Ovary (tissue), 9 donors: Measurements from ENCODE around the gene LPAR2. TPM values are rescaled to one million over a fixed set of nuclear protein-coding genes. Genes with fewer than 3 reads are reported as not detected.

Experiments
- DNase-seq, 5 donors: peaks; one replicate each; pipeline ENCODE4 v3.0.0-alpha.2; 2019 to 2020
- H3K27ac ChIP-seq, 2 donors: fragments of 200-600 bp; one replicate each; pipeline versions ENCODE4 v1.5.1 to v1.8.0; 2019 to 2022
- H3K27me3 ChIP-seq: fragments of 200-600 bp; one replicate; pipeline ENCODE4 v1.8.0; 2022
- H3K36me3 ChIP-seq: fragments of 200-600 bp; sonication (generic); one replicate; pipeline ENCODE4 v1.5.1; 2019
- H3K4me1 ChIP-seq: one replicate; pipeline ENCODE4 v1.8.1; 2013; ENCODE audit warnings: mild to moderate bottlenecking, moderate library complexity; ENCODE audit not compliant: insufficient read depth
- H3K4me3 ChIP-seq: fragments of 200-600 bp; sonication (generic); one replicate; pipeline ENCODE4 v1.5.1; 2017
- H3K9me3 ChIP-seq, 2 donors: fragments of 200-600 bp in 1 of 2; sonication (generic) in 1 of 2; one replicate each; pipeline versions ENCODE4 v1.5.1 to v1.8.1; 2013 to 2019; ENCODE audit warnings: mild to moderate bottlenecking in 1 of 2, moderate library complexity in 1 of 2
- EP300 ChIP-seq: sonication (generic); formaldehyde crosslinking; IDR thresholded peaks from one replicate; pipeline ENCODE4 v1.6.1; 2017; ENCODE audit warnings: antibody characterized with exemption
- POLR2A ChIP-seq: fragments of 450-650 bp; IDR thresholded peaks from one replicate; pipeline ENCODE4 v1.6.1; 2017; ENCODE audit warnings: antibody characterized with exemption, mild to moderate bottlenecking, moderate library complexity
- WGBS, 3 donors: extraction: QIAGEN DNeasy Blood & Tissue Kit in 1 of 3; methylation state at CpG; one replicate each; pipeline versions ENCODE4 v1.1.5 to v1.1.7; 2013 to 2017; 5-methylcytosine and 5-hydroxymethylcytosine counted together
- intact Hi-C, 4 donors: fragments of 100-400 bp; cut with DNase I; formaldehyde crosslinking; loops; one replicate each; pipeline versions ENCODE4 v1.11.0 to v1.15.1; 2022 to 2023
- polyA plus RNA-seq, 2 donors: library from polyadenylated mRNA; stranded (reverse); fragments of 200-250 nt in 1 of 2; fragments of 350-450 nt in 1 of 2; fragmentation: Illumina TruSeq in 1 of 2; extraction: RNeasy Lipid Tissue Mini Kit (QIAGEN cat#74804) in 1 of 2; gene quantifications; one replicate each; pipeline ENCODE4 v1.2.3, GENCODE V29; 2013 to 2014
- total RNA-seq, 7 donors: library from RNA; depleted of rRNA in 2 of 7; stranded (reverse); fragments of >200 nt in 2 of 7; fragmentation: NEBNext Ultra II Directional in 3 of 7; extraction: Animal tissue kit (Norgen Biotek cat#: 25700) in 3 of 7; gene quantifications; one replicate each; pipeline versions ENCODE4 v1.1.0 to v1.2.4, GENCODE V29; 2016 to 2023
- TF ChIP-seq, protein P1 (sequence below), 3 donors: fragments of 450-650 bp in 2 of 3; fragments of 200-600 bp in 1 of 3; IDR thresholded peaks; one replicate each; pipeline versions ENCODE4 v1.5.1 to v1.8.0; 2016 to 2022; ENCODE audit warnings: antibody characterized with exemption in 3 of 3, mild to moderate bottlenecking in 1 of 3
- donor health status: DM: no; HTN: no; CAD: no; lungs with moderate emphysema.
- donor health status: DM: no; HTN: no; CAD: no.
- donor health status: Bipolar disorder and iron deficiency.
- donor health status: DM: yes; HTN: yes; CAD: no.
- donor health status: DM: no; HTN: no; CAD: no.
- donor health status: DM: yes; HTN: yes; CAD: no.

Gene LPAR2
- total and polyA plus RNA-seq, 9 donors, result 3.2 to 17.0 (median 7.3) TPM

- WGBS, 3 donors, result 89 to 93% (median 89%) methylated on average over 22 of the region's 22 CpGs
- H3K4me1 ChIP-seq, result no peaks in the 10 kb centered on the region
- H3K36me3 ChIP-seq, result no peaks in the 10 kb centered on the region
- no peak overlapping the region for H3K27ac ChIP-seq
- no peak overlapping the region for H3K4me3 ChIP-seq
- no peaks in the 10 kb centered on the region for H3K27me3 ChIP-seq
- no peaks in the 10 kb centered on the region for H3K9me3 ChIP-seq
- TF ChIP-seq POLR2A (no peak), EP300 (no peak)
- TF ChIP-seq, protein P1, sequence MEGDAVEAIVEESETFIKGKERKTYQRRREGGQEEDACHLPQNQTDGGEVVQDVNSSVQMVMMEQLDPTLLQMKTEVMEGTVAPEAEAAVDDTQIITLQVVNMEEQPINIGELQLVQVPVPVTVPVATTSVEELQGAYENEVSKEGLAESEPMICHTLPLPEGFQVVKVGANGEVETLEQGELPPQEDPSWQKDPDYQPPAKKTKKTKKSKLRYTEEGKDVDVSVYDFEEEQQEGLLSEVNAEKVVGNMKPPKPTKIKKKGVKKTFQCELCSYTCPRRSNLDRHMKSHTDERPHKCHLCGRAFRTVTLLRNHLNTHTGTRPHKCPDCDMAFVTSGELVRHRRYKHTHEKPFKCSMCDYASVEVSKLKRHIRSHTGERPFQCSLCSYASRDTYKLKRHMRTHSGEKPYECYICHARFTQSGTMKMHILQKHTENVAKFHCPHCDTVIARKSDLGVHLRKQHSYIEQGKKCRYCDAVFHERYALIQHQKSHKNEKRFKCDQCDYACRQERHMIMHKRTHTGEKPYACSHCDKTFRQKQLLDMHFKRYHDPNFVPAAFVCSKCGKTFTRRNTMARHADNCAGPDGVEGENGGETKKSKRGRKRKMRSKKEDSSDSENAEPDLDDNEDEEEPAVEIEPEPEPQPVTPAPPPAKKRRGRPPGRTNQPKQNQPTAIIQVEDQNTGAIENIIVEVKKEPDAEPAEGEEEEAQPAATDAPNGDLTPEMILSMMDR (IDR thresholded peaks at IDR 0.05), result no peak
- intact Hi-C loops, result no loop called here
- peak in 1 of 5 donors; percentile 15 for DNase-seq
Measured at GRCh38 chr19:19655051-19655594, 27.1 kb upstream of the LPAR2 start.

GRCh38 chr19:19654441-19654840 is 26.4 kb upstream of the LPAR2 start:
- no peak for DNase-seq
- H3K4me3 ChIP-seq, result no peak overlapping the region
- no peaks in the 10 kb centered on the region for H3K27me3 ChIP-seq
- no peaks in the 10 kb centered on the region for H3K4me1 ChIP-seq
- H3K27ac ChIP-seq, result no peak overlapping the region
- WGBS, 3 donors, result 70 to 82% (median 78%) methylated on average over 13 to 15 of the region's 15 CpGs
- H3K36me3 ChIP-seq, result no peaks in the 10 kb centered on the region
- intact Hi-C loops, result no loop called here
- TF ChIP-seq EP300 (no peak), POLR2A (no peak)
- TF ChIP-seq, protein P1 (IDR thresholded peaks at IDR 0.05), result no peak
- H3K9me3 ChIP-seq, result no peaks in the 10 kb centered on the region

DNA sequence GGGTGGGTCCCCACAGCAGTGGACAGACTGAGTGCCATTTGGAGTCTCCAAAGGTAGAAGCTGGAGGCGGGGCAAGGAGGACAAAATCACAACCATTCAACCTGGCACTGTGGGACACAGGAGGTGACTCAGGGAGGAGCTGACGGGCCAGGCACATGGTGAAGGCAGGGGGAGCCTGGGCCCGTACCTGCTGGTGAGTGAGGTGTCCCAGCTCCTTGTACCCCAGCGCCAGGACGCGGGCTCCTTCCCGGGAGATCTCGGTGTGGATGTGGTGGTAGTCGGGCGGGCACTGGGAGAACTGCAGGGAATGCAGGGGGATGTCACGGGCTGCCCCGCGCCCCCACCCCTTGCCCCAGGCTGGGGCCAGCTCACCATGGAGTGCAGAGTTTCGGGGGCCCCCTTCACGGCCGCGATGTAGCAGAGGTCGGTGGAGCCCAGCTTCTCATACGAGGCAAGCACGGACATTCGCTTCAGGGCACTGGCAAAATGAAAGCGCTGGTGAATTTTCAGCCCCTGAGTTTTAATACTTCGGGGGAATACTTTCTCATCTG is 25.7 kb upstream of the LPAR2 start:
- TF ChIP-seq POLR2A (no peak), EP300 (no peak)
- TF ChIP-seq, protein P1 (IDR thresholded peaks at IDR 0.05), result no peak

DNA sequence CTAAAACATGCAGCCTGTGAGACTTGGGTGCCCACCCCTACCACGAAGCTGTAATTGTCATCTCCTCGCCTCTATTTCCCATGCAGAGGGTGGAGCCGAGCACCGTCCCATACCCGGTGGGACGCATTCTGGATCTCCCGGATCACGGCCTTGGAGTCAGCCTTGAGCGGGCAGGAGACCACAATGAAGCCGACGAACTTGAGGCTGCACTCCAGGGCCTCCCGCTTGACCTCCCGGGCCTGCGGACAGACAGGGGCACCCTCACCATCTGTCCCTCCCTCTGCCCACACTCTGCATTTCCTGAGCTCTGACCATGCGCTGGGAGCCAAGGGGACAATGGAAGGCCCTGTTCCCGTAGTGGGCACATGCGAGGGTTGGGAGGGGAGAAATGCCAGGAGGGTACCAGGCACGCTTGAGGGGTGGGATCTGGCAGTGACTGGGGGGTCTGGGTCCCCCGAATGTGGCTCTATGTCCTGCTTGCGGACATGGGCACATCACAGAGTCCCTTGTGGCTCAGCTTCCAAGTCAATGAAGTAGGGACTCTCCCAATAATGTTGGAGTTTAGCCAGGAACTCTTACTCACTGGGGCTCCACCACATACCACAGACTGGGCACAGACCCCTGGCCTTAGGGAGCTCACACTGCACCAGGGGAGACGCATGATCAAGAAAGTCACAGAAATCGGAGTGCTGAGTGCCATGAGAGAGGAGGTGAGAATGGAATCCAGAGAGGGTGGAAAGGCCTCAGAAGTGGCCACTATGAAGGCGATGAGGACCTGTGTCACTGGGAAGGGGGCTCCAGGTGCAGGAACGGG is 24.7 kb upstream of the LPAR2 start:
- Histone ChIP-seq H3K4me1 (no peaks in the 10 kb centered on the region), H3K27me3 (no peaks in the 10 kb centered on the region), H3K36me3 (no peaks in the 10 kb centered on the region), H3K9me3 (no peaks in the 10 kb centered on the region), H3K27ac (no peak overlapping the region), H3K4me3 (no peak overlapping the region)
- DNase-seq, result no peak
- TF ChIP-seq, protein P1 (IDR thresholded peaks at IDR 0.05), result no peak
- no peak for TF ChIP-seq POLR2A
- TF ChIP-seq EP300, result no peak
- 87 to 93% (median 88%) methylated on average over 24 of the region's 24 CpGs for WGBS, 3 donors
- intact Hi-C loops, result no loop called here

More for the DNA sequence above, 25.7 kb upstream of the LPAR2 start:
- DNase-seq, result no peak
- Histone ChIP-seq H3K27me3 (no peaks in the 10 kb centered on the region), H3K4me1 (no peaks in the 10 kb centered on the region), H3K4me3 (no peak overlapping the region), H3K27ac (no peak overlapping the region), H3K36me3 (no peaks in the 10 kb centered on the region), H3K9me3 (no peaks in the 10 kb centered on the region)
- intact Hi-C loops, result no loop called here
- whole genome bisulfite sequencing, 3 donors, result 92 to 93% (median 92%) methylated on average over 23 of the region's 23 CpGs
